HG03439 (cell line): ENCODE measurements around the gene ZNF254.
"Not testable (repeated sequence)": the region's sequence is repeated elsewhere in the genome, so short reads cannot be mapped to it uniquely, and the experiment has no call there.

Experiments used
- ATAC-seq: cut with Tn5 transposase; IDR thresholded peaks from one replicate; pipeline ENCODE4 v1.9.1; 2021; ENCODE audit warnings: mild to moderate bottlenecking, moderate library complexity; ENCODE audit not compliant: unreplicated experiment

The ZNF254 gene

DNA sequence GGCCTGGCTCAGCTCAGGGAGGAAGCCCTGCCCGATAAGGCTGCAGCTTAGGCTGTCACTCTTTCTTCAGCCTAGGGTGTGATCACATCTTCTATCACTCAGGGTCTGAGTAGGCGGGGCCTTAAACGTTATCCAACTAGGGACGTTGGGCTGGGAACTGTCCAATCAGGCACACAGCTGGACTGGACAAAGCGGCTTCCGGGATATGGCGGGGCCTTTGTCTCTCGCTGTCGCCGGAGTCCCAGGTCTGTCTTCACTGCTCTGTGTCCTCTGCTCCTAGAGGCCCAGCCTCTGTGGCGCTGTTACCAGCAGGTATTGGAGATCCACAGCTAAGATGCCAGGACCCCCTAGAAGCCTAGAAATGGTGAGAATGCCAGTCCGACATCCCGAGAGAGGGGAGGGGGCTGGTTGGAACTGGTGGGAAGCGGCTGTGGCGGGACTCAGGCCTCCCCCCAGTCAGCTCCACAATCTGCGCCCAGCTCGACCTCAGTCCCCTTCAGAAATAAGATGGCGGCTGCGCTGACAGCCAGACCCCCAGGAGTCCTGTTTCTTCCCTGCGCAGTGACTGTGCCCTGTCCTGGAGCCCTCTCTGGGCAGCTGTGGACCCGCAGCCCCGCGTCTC is at the start of gene ZNF254:
Gene ZNF254 (plus strand): TSS at position 214 of the 622 bp plus-strand sequence. CDS start 121 bp downstream, at position 335.
- peak; percentile 97 for ATAC-seq

DNA sequence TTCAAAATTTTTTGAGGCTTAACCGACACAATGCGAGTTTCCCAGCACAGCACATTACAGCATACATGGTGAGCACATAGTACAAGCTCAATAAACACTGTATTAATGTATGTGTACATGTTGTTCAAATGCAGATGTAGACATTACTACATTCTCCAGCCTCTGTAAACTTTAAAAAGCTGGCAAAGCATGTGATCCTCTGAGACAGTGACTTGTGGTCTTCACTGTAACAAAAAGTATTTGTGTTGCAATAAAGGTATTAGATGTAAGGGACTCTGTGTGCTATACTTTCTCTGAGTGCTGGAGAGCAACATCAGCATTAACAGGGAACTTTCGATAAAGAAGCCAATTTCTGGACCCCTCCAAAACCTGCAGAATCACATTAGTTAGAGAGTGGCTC is 46.4 kb upstream of the ZNF254 start:
- no peak for ATAC-seq

DNA sequence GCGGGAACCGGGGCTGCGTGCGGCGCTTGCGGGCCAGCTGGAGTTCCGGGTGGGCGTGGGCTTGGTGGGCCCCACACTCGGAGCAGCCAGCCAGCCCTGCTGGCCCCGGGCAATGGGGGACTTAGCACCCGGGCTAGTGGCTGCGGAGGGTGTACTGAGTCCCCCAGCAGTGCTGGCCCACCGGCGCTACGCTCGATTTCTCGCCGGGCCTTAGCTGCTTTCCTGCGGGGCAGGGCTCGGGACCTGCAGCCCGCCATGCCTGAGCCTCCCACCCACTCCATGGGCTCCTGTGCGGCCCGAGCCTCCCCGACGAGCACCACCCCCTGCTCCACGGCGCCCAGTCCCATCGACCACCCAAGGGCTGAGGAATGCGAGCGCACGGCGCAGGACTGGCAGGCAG is 45.7 kb upstream of the ZNF254 start:
- ATAC-seq: not testable (repeated sequence)

DNA sequence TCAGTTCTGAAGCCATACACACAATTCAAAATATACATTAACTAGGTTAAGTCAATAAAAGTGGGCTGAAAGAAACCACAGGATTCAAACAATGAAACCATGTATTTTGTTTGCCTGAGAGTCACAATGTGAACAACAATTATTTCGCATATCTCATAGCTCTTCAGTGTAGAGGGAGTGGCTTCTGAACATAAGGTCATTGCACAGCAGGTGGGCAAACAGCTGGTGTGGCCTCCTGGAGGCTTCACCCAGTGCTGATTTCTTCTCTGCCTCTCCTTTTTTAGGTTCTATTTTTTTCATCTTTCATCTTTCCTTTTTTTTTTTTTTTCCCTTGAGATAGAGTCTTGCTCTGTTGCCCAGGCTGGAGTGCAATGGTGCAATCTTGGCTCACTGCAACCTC is 40.4 kb upstream of the ZNF254 start:
- no peak for ATAC-seq

DNA sequence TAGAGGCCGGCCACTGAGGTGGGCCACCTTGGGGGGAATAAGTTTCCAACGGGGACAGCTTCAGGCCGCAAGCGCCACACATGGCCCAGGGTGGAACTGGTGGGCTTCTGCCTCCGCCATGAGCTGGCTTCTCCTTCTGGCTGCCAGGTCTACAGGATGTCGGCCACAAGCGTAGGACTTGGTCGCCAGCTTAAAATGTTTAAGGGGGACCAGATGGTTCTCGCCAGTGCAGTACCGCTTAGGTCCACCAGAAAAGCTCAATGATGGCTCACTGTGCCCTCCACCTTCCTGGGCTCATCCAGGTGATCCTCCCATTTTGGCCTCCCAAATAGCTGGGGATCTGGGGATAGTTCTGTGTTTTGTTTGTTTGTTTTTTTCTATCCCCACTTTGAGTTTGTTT is 38.7 kb upstream of the ZNF254 start:
- ATAC-seq: no peak

DNA sequence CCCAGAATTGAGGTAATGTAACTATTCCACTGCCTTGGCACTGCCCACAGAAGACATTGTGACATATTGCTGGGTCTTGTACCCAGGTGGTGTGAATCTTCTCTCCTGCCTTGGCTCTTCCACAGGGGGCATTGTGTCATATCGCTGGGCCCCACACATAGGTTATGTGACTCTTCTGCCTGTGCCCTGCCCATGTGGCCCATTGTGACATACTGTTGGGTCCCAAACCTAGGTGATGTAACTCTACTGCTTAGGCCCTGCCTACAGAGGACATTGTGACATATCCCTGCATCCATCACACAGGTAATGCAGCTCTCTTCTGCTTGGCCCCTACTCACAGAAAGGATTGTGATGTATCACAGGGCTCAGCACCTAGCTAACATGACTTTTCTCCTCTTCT is 37.5 kb upstream of the ZNF254 start:
- ATAC-seq: no peak

DNA sequence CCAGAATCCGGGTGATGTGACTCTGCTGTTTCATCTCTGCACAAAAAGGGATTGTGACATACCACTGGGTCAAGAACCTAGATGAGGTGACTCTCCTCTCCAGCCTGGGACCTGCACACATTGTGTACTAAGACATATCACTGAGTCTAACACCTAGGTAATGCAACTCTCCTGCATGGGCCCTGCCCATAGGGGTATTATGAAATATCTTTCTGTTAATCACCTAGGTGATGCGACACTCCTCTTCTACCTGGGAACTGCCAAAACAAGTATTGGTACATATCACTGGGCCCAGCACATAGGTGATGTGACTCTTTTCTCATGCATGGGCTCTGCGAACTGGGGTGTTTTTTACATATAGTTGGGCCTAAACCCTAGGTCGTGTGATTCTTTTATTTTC is 35.5 kb upstream of the ZNF254 start:
- no peak for ATAC-seq

DNA sequence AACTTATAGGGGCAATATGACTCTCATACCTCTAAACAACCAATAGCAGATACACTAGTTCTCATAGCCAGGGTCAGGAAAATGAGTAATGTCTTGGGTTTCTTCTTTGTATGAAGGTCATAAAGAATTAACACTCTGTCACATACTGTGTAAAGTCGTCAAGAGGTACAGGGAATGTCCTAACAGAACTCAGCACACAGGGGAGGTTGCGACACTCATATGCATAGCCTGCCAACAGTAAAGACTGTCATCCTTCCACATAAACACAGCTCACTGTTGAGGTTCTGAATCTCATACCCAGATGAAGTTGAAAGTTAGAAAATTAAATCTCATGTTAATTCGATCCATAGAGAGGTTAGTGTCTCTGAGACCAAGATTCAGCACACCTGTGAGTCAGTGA is 34.2 kb upstream of the ZNF254 start:
- ATAC-seq: no peak

DNA sequence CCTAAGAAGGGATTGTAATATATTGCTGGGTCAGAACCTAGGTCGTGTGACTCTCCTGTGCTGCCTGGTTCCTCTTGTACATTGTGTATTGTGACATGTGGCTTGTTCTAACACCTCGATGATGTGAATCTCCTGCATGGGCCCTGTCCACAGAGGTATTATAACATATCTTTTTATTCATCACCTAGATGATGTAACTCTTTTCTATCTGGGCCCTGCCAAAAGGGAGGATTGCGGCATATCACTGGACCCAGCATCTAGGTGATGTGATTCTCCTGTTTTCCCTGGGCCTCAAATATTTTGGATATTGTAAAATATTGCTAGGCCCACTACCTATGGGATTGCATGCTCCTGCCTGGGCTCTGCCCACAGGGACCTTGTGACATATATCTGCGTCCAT is 33.4 kb upstream of the ZNF254 start:
- ATAC-seq: no peak

DNA sequence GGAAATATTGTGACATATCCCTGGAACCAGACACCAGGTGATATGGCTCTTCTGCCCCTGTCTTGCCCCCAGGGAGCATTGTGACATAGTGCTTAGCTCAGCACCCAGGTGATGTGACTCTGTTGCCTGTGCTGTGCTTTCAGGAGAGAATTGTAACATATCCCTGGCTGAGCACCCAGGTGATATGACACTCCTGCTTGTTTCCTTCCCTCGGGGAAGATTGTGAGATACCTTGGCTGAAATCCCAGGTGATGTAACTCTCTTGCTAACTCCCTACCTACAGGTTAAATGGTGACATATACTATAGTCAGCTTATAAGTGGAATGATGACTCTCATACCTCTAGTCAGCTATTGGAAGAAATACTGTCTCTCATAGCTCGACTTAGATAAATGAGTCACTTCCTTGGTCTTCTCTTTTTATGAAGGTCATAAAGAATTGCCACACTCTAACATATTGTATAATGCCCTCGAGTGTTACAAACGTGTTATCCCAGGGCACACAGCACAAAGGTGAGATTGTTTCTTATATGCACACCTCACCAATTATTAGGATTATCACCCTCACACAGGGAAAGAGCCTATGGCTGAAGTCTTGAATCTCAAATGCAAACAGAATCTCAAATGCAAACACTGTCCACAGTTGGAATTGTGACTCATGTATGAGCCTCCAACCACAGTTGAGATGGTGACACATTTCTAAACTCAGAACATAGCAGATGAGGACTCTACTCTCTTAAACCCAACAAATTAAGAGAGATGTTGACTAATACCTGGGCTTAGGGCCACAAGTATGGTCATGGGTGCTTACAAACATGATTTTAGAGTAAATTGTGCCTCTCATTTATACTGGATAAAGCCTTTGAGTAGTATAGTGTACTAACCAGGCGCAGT is 32.7 kb upstream of the ZNF254 start:
- ATAC-seq: no peak

DNA sequence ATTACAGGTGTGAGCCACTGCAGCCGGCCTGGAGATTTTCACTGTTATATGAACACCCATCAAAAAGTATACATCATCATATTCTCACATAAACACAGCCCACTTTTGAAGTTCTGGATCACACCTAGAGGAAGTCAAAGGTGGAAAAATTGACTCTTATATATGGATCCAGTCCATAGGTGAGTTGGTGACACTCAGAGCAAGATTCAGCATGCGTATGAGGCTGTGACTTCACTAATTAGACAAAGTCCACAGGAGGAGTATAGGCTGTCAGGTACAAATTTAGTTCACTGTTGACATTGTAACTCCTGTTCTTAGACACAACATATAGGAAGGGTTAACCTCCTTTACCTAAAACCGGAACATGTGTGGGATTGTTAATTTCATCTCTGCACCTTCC is 31.4 kb upstream of the ZNF254 start:
- ATAC-seq: no peak

DNA sequence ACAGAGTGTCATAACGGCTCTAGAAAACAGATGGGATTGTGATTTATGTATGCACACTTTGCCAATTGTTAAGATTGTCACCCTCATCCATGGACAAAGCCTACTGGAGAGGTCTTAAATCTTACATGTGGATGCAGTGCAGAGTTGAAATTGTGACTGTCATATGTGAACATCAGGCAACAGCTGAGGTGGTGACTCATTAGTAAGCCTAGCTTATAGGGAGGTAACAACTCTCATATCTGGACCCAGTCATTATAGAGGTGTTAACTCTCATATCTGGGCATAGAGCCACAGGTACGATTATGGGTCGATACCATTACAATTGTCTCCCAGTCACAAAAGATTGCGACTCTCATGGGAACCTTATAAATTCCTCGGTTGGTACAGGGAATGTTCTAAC is 29.8 kb upstream of the ZNF254 start:
- ATAC-seq: no peak

DNA sequence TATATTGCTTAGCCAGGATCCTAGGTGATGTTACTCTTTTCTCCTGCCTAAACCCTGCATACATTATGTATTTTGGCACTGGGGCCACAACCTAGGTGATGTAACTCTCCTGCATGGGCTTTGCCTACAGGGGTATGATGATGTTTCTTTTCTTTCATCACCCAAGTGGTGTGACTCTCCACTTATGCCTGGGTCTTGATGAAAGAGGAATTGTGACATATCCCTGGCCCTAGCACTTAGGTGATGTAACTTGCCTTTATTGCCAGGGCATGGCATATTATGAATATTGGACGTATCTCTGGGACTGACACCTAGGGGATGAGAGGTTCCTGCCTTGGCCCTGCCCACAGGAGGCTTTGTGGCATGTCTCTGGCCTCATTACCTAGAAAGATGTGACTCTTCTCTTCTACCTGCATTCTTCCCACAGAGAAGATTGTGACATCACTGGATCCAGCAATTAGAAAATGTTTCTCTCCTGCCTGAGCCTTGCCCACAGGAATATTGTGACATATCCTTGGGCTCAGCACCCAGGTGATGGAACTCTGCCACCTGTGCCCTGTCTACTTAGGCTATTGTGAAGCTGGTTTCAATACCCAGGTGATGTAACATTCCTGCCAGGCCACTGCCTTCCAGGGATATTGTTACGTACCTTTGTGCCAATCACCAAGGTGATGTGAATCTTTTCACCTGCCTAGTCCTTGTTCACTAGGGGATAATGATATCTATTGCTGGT is 27.3 kb upstream of the ZNF254 start:
- ATAC-seq: no peak

DNA sequence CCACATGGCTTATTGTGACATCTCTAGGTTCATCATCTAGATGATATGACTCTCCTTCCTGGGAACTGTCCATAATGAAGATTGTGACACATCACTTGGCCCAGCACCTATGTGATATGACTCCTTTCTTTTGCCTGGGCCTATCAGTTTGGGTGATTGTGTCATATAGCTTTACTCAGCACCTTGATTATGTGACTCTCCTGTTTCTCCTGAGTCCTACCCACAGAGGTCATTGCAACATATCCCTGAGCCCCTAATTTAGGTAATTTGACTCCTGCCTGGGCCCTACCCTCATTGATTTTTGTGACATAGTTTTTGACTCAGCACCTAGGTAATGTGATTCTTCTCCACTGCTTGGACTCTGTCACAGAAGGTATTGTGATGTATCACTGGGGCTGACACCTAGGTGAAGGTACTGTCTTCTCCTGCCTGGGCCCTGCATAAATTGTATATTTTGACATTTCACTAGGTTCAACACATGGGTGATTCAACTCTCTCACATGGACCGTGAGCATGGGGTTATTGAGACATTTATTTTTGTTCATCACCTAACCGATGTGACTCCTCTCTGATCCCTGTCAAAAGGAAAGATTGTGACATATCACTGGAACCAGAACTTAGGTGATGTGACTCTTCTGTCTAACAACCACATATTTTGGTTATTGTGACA is 26.2 kb upstream of the ZNF254 start:
- ATAC-seq: no peak

DNA sequence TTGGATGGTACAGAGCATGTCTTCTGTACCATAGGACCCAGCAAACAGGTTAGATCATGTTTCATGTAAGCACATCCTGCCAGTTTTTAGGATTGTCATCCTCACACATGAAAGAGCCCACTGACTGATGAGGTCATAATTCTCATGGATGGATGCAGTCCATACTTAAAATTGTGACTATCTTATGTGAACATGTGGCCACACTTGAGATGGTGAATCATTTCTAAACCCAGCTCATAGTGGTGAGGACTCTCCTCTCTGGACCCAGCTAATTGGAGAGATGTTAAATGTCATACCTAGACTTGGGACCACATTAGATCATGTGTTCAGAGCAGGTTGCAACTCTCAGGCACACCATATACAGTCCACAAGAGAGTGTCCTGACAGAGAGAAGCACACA is 24.8 kb upstream of the ZNF254 start:
- ATAC-seq: no peak

DNA sequence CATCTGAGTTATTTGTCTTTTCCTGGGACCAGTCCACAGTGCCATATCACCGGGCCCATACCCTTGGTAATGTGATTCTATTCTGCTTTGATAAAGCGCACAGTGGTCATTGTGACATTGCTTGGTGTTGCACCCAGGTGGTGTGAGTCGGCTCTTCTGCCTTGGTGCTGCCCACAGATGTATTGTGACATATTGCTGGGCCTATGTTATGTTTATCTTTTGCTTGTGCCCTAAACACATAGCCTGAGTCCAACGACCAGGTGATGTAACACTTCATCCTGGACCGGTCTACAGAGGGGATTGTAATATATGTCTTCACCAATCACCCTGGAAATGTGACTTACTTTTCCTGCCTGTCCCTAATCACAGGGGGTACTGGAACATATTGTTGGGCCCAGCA is 23.7 kb upstream of the ZNF254 start:
- no peak for ATAC-seq

DNA sequence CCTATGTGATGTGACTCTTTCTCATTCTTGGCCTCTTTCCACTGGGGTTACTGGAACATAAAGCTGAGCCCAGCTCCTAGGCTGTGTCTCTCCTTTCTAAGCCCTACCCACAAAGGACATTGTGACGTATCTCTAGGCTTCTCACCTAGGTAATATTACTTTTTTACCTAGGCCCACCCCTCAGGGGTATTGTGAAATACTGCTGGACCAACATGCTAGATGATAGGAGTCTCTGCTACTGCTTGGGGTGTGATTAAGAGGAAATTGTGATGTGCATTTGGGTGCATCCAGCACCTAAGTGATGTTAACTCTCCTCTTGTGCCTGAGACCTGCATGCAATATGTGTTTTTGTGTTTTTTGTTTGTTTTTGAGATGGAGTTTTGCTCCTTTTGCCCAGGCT is 22.8 kb upstream of the ZNF254 start:
- ATAC-seq: no peak

DNA sequence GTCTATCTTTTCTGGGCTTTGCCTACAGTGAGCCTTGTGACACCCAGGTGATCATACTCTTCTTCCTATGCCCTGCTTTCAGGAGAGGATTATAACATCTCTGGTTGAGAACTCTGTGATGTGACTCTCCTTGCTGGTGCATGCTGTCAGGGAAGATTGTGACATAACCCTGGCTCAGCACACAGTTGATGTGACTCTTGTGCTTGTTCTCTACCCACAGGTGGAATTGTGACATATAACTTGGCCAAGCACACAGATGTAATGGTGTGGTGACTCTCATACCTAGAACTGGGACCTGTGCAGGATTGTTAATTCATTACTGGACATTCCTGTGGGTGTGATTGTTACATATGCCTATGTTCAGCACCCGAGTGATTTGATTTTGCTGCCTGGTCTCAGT is 21.7 kb upstream of the ZNF254 start:
- ATAC-seq: no peak

DNA sequence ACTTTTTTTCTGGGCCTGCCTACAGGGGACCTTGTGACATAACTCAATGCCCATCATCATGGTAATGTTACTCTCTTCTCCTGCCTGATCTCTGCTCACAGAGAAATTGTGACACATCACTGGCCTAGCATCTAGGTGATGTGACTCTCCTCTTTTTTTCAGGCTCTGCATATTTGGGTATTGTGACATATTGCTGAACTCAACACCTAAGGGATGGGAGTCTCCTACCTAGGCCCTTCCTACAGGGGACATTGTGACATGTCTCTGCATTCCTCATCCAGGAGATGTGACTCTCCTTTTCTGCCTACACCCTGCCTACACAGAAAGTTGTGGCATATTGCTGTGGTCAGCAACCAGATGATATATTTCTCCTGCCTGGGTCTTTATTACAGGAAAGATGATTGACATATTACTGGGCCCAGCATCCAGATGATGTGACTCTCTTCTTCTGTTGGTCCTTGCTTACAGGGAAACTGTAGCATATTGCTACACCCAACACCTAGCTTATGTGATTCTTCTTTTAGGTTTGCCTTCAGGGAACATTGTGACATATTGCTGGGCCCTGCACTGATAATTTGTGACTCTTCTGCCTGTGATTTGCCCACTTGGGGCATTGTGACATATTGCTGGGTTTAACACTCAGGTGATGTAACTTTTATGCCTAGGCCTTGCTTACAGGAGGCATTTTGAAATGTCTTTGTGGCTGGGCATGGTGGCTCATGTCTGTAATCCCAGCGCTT is 21.0 kb upstream of the ZNF254 start:
- ATAC-seq: no peak

DNA sequence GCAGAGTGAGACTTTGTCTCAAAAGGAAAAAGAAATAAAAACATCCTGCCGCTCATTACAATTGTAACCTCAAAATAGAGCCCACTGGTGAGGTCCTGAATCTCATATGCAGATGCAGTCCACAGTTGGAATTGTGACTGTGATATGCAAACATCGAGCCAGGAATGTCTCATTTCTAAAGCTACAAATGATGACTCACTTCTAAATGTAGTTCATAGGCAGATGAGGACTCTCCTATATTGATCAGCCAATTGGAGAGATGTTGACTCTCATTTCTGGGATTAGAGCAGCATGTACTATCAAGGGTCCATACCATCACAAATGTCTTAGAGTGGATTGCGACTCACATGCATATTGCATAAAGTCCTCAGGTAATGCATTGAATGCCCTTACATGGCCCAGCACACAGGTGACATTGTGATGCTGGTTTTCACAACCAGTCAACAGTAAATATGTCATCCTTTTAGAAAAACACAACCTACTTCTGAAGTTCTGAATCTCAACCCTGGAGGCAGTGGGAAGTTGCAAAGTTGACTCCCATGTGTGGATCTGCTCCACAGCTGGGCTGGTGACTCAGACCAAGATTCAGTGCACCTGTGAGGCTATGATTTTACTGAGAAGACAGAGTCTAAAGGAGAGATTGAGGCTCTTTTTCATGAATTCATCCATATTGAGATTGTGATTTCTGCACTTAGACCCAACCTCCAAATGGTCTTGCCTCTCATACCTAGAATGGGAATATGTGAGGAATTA is 16.9 kb upstream of the ZNF254 start:
- ATAC-seq: no peak
